GM19463 (cell line): Measurements from ENCODE around the gene ZNF142.
"Not testable (repeated sequence)": the region's sequence is repeated elsewhere in the genome, so short reads cannot be mapped to it uniquely, and the experiment has no call there.

Experiments used
- ATAC-seq: cut with Tn5 transposase; IDR thresholded peaks from one replicate; pipeline ENCODE4 v1.9.1; 2021; ENCODE audit warnings: mild to moderate bottlenecking, moderate library complexity; ENCODE audit not compliant: unreplicated experiment

ZNF142 gene

GRCh38 chr2:218659258-218659987, at the start of gene ZNF142, which contains the start of gene BCS1L:
Gene ZNF142 (minus strand): TSS chr2:218659623. CDS start chr2:218656429, 3,194 bp downstream.
Gene BCS1L (plus strand): TSS chr2:218659683. CDS start chr2:218660988, 1,305 bp downstream.
- ATAC-seq = peak; percentile 97

- ATAC-seq = peak; percentile 40
Observed at GRCh38 chr2:218708086-218708485, 48.7 kb upstream of the ZNF142 start.

GRCh38 chr2:218703341-218703740, 43.9 kb upstream of the ZNF142 start:
- ATAC-seq = no peak

- no peak for ATAC-seq
Observed at GRCh38 chr2:218701806-218702205, 42.4 kb upstream of the ZNF142 start.

- no peak for ATAC-seq
Observed at GRCh38 chr2:218698885-218699284, 39.5 kb upstream of the ZNF142 start.

- no peak for ATAC-seq
Observed at GRCh38 chr2:218694405-218695145, 35.2 kb upstream of the ZNF142 start.

- no peak for ATAC-seq
Observed at GRCh38 chr2:218691234-218691633, 31.8 kb upstream of the ZNF142 start.

- not testable (repeated sequence) for ATAC-seq
Observed at GRCh38 chr2:218687400-218688060, 28.1 kb upstream of the ZNF142 start.

GRCh38 chr2:218680061-218680460, 20.6 kb upstream of the ZNF142 start:
- ATAC-seq = no peak

- ATAC-seq = no peak
Observed at GRCh38 chr2:218679119-218679518, 19.7 kb upstream of the ZNF142 start.

GRCh38 chr2:218671654-218672566, 12.5 kb upstream of the ZNF142 start, which contains the start of the genes RNF25 and STK36:
Gene RNF25 (minus strand): TSS chr2:218672002. CDS start chr2:218671970, 32 bp downstream.
Gene STK36 (plus strand): TSS chr2:218672086. CDS start chr2:218672830, 744 bp downstream.
- ATAC-seq = peak; percentile 97

- ATAC-seq = no peak
Observed at GRCh38 chr2:218671097-218671653, 11.8 kb upstream of the ZNF142 start.

- no peak for ATAC-seq
Observed at GRCh38 chr2:218664653-218665052, 5.2 kb upstream of the ZNF142 start.

- no peak for ATAC-seq
Observed at GRCh38 chr2:218663901-218664300, 4.5 kb upstream of the ZNF142 start.

- no peak for ATAC-seq
Observed at GRCh38 chr2:218662827-218663226, 3.4 kb upstream of the ZNF142 start.

- ATAC-seq = no peak
Observed at GRCh38 chr2:218662377-218662776, 3.0 kb upstream of the ZNF142 start.

- ATAC-seq = no peak
Observed at GRCh38 chr2:218659988-218660358, 550 bp upstream of the ZNF142 start.

GRCh38 chr2:218658671-218659257, 659 bp downstream of the ZNF142 start:
- peak; percentile 25 for ATAC-seq

GRCh38 chr2:218655751-218656150, 3.7 kb downstream of the ZNF142 start:
- ATAC-seq = no peak

- ATAC-seq = no peak
Observed at GRCh38 chr2:218648787-218649100, 10.7 kb downstream of the ZNF142 start.
